GM10266 (cell line): Measurements from ENCODE around the gene ARHGAP32.

Source experiments
- DNase-seq: peaks from one replicate; pipeline ENCODE4 v3.0.0; 2012; ENCODE audit errors: extremely low spot score
- CTCF ChIP-seq: IDR thresholded peaks from 2 replicates; pipeline ENCODE4 v1.5.1; 2012; ENCODE audit warnings: mild to moderate bottlenecking, low read depth; ENCODE audit not compliant: control insufficient read depth, insufficient read depth; ENCODE audit errors: missing control alignments

Gene ARHGAP32

GRCh38 chr11:128968916-128969315, 223.2 kb downstream of the ARHGAP32 start:
- no peak for TF ChIP-seq CTCF
- no peak for DNase-seq

GRCh38 chr11:128967578-128967977, 224.5 kb downstream of the ARHGAP32 start:
- no peak for TF ChIP-seq CTCF
- no peak for DNase-seq

- DNase-seq: peak; percentile 51
- TF ChIP-seq CTCF: no peak
Observed at GRCh38 chr11:128965485-128965884, 226.6 kb downstream of the ARHGAP32 start.

- TF ChIP-seq CTCF: no peak
- no peak for DNase-seq
Observed at GRCh38 chr11:128964463-128964930, 227.6 kb downstream of the ARHGAP32 start.

- TF ChIP-seq CTCF: no peak
- no peak for DNase-seq
Observed at GRCh38 chr11:128963744-128964325, 228.3 kb downstream of the ARHGAP32 start.

- TF ChIP-seq CTCF: no peak
- DNase-seq: no peak
Observed at GRCh38 chr11:128962896-128963295, 229.2 kb downstream of the ARHGAP32 start.

GRCh38 chr11:128961645-128962044, 230.5 kb downstream of the ARHGAP32 start:
- no peak for TF ChIP-seq CTCF
- DNase-seq: no peak

GRCh38 chr11:128957202-128957482, 235.0 kb downstream of the ARHGAP32 start:
- DNase-seq: no peak
- no peak for TF ChIP-seq CTCF
